ENCODE measurements around the gene INTS3. TPM values are rescaled to one million over a fixed set of nuclear protein-coding genes. Genes with fewer than 3 reads are reported as not detected.
"Not testable (repeated sequence)": the region's sequence is repeated elsewhere in the genome, so short reads cannot be mapped to it uniquely, and the experiment has no call there.

INTS3 gene
- total RNA-seq, 2 donors from 2014 or later, result 62.6 to 70.8 TPM

GRCh38 chr1:153724634-153725033, 3.2 kb upstream of the INTS3 start:
- not testable (repeated sequence) for ATAC-seq (replicated peaks in 1 of 2); H3K9me3 Mint-ChIP-seq; H3K4me3 Mint-ChIP-seq; H3K36me3 Mint-ChIP-seq (ENCODE audit: insufficient read depth in 2 of 2); H3K27me3 Mint-ChIP-seq (ENCODE audit: low read depth); DNase-seq; H3K27ac Mint-ChIP-seq
- peaks cover 25% of the 10 kb centered on the region for H3K4me1 Mint-ChIP-seq (ENCODE audit: low read depth)

GRCh38 chr1:153728305-153729066, 636 bp downstream of the INTS3 start:
- DNase-seq (peak; percentile 34 to 40), ATAC-seq (replicated peaks in 1 of 2) (no peak)
- Mint-ChIP-seq H3K4me3 (peak overlapping the region; percentile 92 to 96), H3K36me3 (ENCODE audit: insufficient read depth in 2 of 2) (peaks cover 3 to 5% of the 10 kb centered on the region in 2 donors), H3K27me3 (ENCODE audit: low read depth) (no peaks in the 10 kb centered on the region), H3K9me3 (no peaks in the 10 kb centered on the region), H3K27ac (peak overlapping the region; percentile 79), H3K4me1 (ENCODE audit: low read depth) (peaks cover 46% of the 10 kb centered on the region)

GRCh38 chr1:153730468-153730988, 2.7 kb downstream of the INTS3 start:
- peak overlapping the region; percentile 32 to 92 for H3K4me3 Mint-ChIP-seq
- DNase-seq (no peak), ATAC-seq (replicated peaks in 1 of 2) (no peak)
- H3K27ac Mint-ChIP-seq, result peak overlapping the region; percentile 84
- peaks cover 3 to 5% of the 10 kb centered on the region in 2 donors for H3K36me3 Mint-ChIP-seq (ENCODE audit: insufficient read depth in 2 of 2)
- no peaks in the 10 kb centered on the region for H3K27me3 Mint-ChIP-seq (ENCODE audit: low read depth)
- no peaks in the 10 kb centered on the region for H3K9me3 Mint-ChIP-seq
- H3K4me1 Mint-ChIP-seq (ENCODE audit: low read depth), result peaks cover 55% of the 10 kb centered on the region

- H3K9me3 Mint-ChIP-seq, result no peaks in the 10 kb centered on the region
- no peaks in the 10 kb centered on the region for H3K27me3 Mint-ChIP-seq (ENCODE audit: low read depth)
- peak overlapping the region; percentile 13 for H3K27ac Mint-ChIP-seq
- H3K4me1 Mint-ChIP-seq (ENCODE audit: low read depth), result peaks cover 47% of the 10 kb centered on the region
- ATAC-seq (replicated peaks in 1 of 2) (no peak), DNase-seq (no peak)
- no peak overlapping the region for H3K4me3 Mint-ChIP-seq
- peaks cover 2 to 5% of the 10 kb centered on the region in 2 donors for H3K36me3 Mint-ChIP-seq (ENCODE audit: insufficient read depth in 2 of 2)
Measured at GRCh38 chr1:153733970-153734369, 6.1 kb downstream of the INTS3 start.

- Mint-ChIP-seq H3K9me3 (no peaks in the 10 kb centered on the region), H3K4me3 (no peak overlapping the region), H3K27me3 (ENCODE audit: low read depth) (no peaks in the 10 kb centered on the region), H3K4me1 (ENCODE audit: low read depth) (peaks cover 41% of the 10 kb centered on the region), H3K27ac (no peak overlapping the region), H3K36me3 (ENCODE audit: insufficient read depth in 2 of 2) (peaks cover 1 to 5% of the 10 kb centered on the region in 2 donors)
- ATAC-seq (replicated peaks in 1 of 2), result no peak
- no peak for DNase-seq
Measured at GRCh38 chr1:153734396-153735089, 6.7 kb downstream of the INTS3 start.

GRCh38 chr1:153735090-153735420, 7.2 kb downstream of the INTS3 start:
- H3K36me3 Mint-ChIP-seq (ENCODE audit: insufficient read depth in 2 of 2), result peaks cover 1 to 5% of the 10 kb centered on the region in 2 donors
- no peaks in the 10 kb centered on the region for H3K27me3 Mint-ChIP-seq (ENCODE audit: low read depth)
- ATAC-seq (replicated peaks in 1 of 2), result no peak

GRCh38 chr1:153741986-153742385, 14.1 kb downstream of the INTS3 start:
- ATAC-seq (replicated peaks in 1 of 2) (no peak), DNase-seq (no peak)
- Mint-ChIP-seq H3K27me3 (ENCODE audit: low read depth) (no peaks in the 10 kb centered on the region), H3K36me3 (ENCODE audit: insufficient read depth in 2 of 2) (peaks cover 6 to 20% of the 10 kb centered on the region in 2 donors), H3K4me1 (ENCODE audit: low read depth) (peaks cover 22% of the 10 kb centered on the region), H3K9me3 (no peaks in the 10 kb centered on the region), H3K4me3 (no peak overlapping the region), H3K27ac (peak overlapping the region; percentile 80)

More at GRCh38 chr1:153735090-153735420, 7.2 kb downstream of the INTS3 start:
- DNase-seq, result no peak
- Mint-ChIP-seq H3K9me3 (no peaks in the 10 kb centered on the region), H3K4me1 (ENCODE audit: low read depth) (peaks cover 36% of the 10 kb centered on the region), H3K27ac (no peak overlapping the region), H3K4me3 (no peak overlapping the region)

- peaks cover 22% of the 10 kb centered on the region for H3K4me1 Mint-ChIP-seq (ENCODE audit: low read depth)
- ATAC-seq (replicated peaks in 1 of 2), result no peak
- no peaks in the 10 kb centered on the region for H3K27me3 Mint-ChIP-seq (ENCODE audit: low read depth)
- peaks cover 6 to 23% of the 10 kb centered on the region in 2 donors for H3K36me3 Mint-ChIP-seq (ENCODE audit: insufficient read depth in 2 of 2)
- H3K27ac Mint-ChIP-seq, result peak overlapping the region; percentile 80
- H3K9me3 Mint-ChIP-seq, result no peaks in the 10 kb centered on the region
- DNase-seq, result no peak
- H3K4me3 Mint-ChIP-seq, result no peak overlapping the region
Measured at GRCh38 chr1:153742411-153743142, 14.7 kb downstream of the INTS3 start.

GRCh38 chr1:153745417-153745816, 17.6 kb downstream of the INTS3 start:
- DNase-seq (no peak), ATAC-seq (replicated peaks in 1 of 2) (no peak)
- Mint-ChIP-seq H3K36me3 (ENCODE audit: insufficient read depth in 2 of 2) (peaks cover 6 to 36% of the 10 kb centered on the region in 2 donors), H3K9me3 (no peaks in the 10 kb centered on the region), H3K27me3 (ENCODE audit: low read depth) (no peaks in the 10 kb centered on the region), H3K27ac (no peak overlapping the region), H3K4me1 (ENCODE audit: low read depth) (peaks cover 28% of the 10 kb centered on the region), H3K4me3 (no peak overlapping the region)

GRCh38 chr1:153746174-153746573, 18.3 kb downstream of the INTS3 start:
- no peak overlapping the region for H3K27ac Mint-ChIP-seq
- DNase-seq (no peak), ATAC-seq (replicated peaks in 1 of 2) (no peak)
- no peaks in the 10 kb centered on the region for H3K27me3 Mint-ChIP-seq (ENCODE audit: low read depth)
- no peaks in the 10 kb centered on the region for H3K9me3 Mint-ChIP-seq
- H3K4me3 Mint-ChIP-seq, result no peak overlapping the region
- H3K36me3 Mint-ChIP-seq (ENCODE audit: insufficient read depth in 2 of 2), result peaks cover 4 to 38% of the 10 kb centered on the region in 2 donors
- peaks cover 28% of the 10 kb centered on the region for H3K4me1 Mint-ChIP-seq (ENCODE audit: low read depth)

GRCh38 chr1:153748903-153749302, 21.1 kb downstream of the INTS3 start:
- Mint-ChIP-seq H3K4me1 (ENCODE audit: low read depth) (peaks cover 7% of the 10 kb centered on the region), H3K36me3 (ENCODE audit: insufficient read depth in 2 of 2) (peaks cover 4 to 31% of the 10 kb centered on the region in 2 donors), H3K4me3 (no peak overlapping the region), H3K27ac (no peak overlapping the region), H3K9me3 (no peaks in the 10 kb centered on the region), H3K27me3 (ENCODE audit: low read depth) (no peaks in the 10 kb centered on the region)
- DNase-seq (no peak), ATAC-seq (replicated peaks in 1 of 2) (no peak)

GRCh38 chr1:153749408-153750005, 21.7 kb downstream of the INTS3 start:
- no peaks in the 10 kb centered on the region for H3K27me3 Mint-ChIP-seq (ENCODE audit: low read depth)
- H3K36me3 Mint-ChIP-seq (ENCODE audit: insufficient read depth in 2 of 2), result peaks cover 4 to 33% of the 10 kb centered on the region in 2 donors
- peak overlapping the region; percentile 73 for H3K27ac Mint-ChIP-seq
- H3K4me3 Mint-ChIP-seq, result no peak overlapping the region
- H3K4me1 Mint-ChIP-seq (ENCODE audit: low read depth), result peaks cover 7% of the 10 kb centered on the region
- no peaks in the 10 kb centered on the region for H3K9me3 Mint-ChIP-seq
- ATAC-seq (replicated peaks in 1 of 2) (peak; percentile 100), DNase-seq (peak; percentile 80 to 82)
